H1 (cell line): ENCODE measurements around the gene MARCHF2. TPM values are rescaled to one million over a fixed set of nuclear protein-coding genes. Genes with fewer than 3 reads are reported as not detected.

Experiments used
- CTCF ChIA-PET: fragments of 300-600 bp; sonication (Branson Sonifier 250); formaldehyde crosslinking; loops from one replicate; lab custom pipeline; 2021; ENCODE audit not compliant: partially characterized antibody; lab: Charles Lee
- POLR2A ChIA-PET: fragments of 300-600 bp; sonication (Branson Sonifier 250); formaldehyde crosslinking; loops from one replicate; lab custom pipeline; 2021; ENCODE audit warnings: inconsistent platforms; ENCODE audit not compliant: partially characterized antibody; lab: Charles Lee
- DNase-seq, 2 experiments: peaks; one replicate each; pipeline versions ENCODE4 v3.0.0 to v3.0.0-alpha.2; 2010 to 2022; ENCODE audit warnings: low spot score in 2 of 2, low read depth in 1 of 2, mixed read lengths in 1 of 2
- FAIRE-seq: peaks from 2 replicates; lab custom pipeline; 2011; peaks lifted over from hg19 to GRCh38; lab: Jason Lieb, UNC
- H2AFZ ChIP-seq: 2 replicates; pipeline ENCODE4 v1.8.1; 2012; ENCODE audit warnings: low read length, inconsistent platforms
- H2AK5ac ChIP-seq: 2 replicates; pipeline ENCODE4 v1.6.1; 2013; ENCODE audit warnings: low read depth, low read length
- H2BK120ac ChIP-seq: replicated peaks from 2 replicates; pipeline ENCODE3; 2013; ENCODE audit warnings: low read depth, low read length, inconsistent platforms
- H2BK12ac ChIP-seq: 2 replicates; pipeline ENCODE4 v1.6.1; 2013; ENCODE audit warnings: low read depth, low read length
- H2BK15ac ChIP-seq: 2 replicates; pipeline ENCODE4 v1.6.1; 2013; ENCODE audit warnings: low read length
- H2BK20ac ChIP-seq: 2 replicates; pipeline ENCODE4 v1.6.1; 2013; ENCODE audit warnings: low read length
- H2BK5ac ChIP-seq: 2 replicates; pipeline ENCODE4 v1.6.1; 2013; ENCODE audit warnings: low read depth, low read length
- H3K14ac ChIP-seq: 2 replicates; pipeline ENCODE4 v1.6.1; 2013; ENCODE audit warnings: inconsistent platforms; ENCODE audit not compliant: insufficient read length
- H3K18ac ChIP-seq: 2 replicates; pipeline ENCODE4 v1.6.1; 2013; ENCODE audit warnings: low read length; ENCODE audit errors: extremely low read depth
- H3K23ac ChIP-seq: 2 replicates; pipeline ENCODE4 v1.6.1; 2013; ENCODE audit warnings: inconsistent platforms; ENCODE audit not compliant: insufficient read length
- H3K23me2 ChIP-seq: 2 replicates; pipeline ENCODE4 v1.6.1; 2013; ENCODE audit warnings: low read depth, low read length
- H3K27ac ChIP-seq: 2 replicates; pipeline ENCODE4 v1.6.1; 2011; ENCODE audit warnings: low read depth, low read length, inconsistent platforms
- H3K27me3 ChIP-seq, 4 experiments: replicated peaks in 1 of 4; 1 replicate in 1 of 4; 2 replicates in 3 of 4; pipeline versions ENCODE4 v1.6.1 to v1.8.1; 2011 to 2013; ENCODE audit warnings: low read length in 3 of 4, mild to moderate bottlenecking in 3 of 4, inconsistent platforms in 2 of 4, mixed read lengths in 2 of 4, moderate library complexity in 1 of 4; ENCODE audit not compliant: control insufficient read depth in 3 of 4, insufficient read depth in 3 of 4; ENCODE audit errors: extremely low read depth in 1 of 4
- H3K36me3 ChIP-seq, 4 experiments: 2 replicates each; pipeline versions ENCODE4 v1.6.1 to v1.8.1; 2011 to 2013; ENCODE audit warnings: mild to moderate bottlenecking in 4 of 4, low read length in 3 of 4, moderate library complexity in 2 of 4, control low read depth in 1 of 4, inconsistent platforms in 1 of 4; ENCODE audit not compliant: insufficient read depth in 4 of 4, control insufficient read depth in 2 of 4
- H3K4ac ChIP-seq: replicated peaks from 2 replicates; pipeline ENCODE3; 2013; ENCODE audit warnings: low read length, low read depth, mixed read lengths, inconsistent platforms; ENCODE audit not compliant: insufficient read length
- H3K4me1 ChIP-seq, 4 experiments: replicated peaks in 1 of 4; 1 replicate in 1 of 4; 2 replicates in 3 of 4; pipeline versions ENCODE4 v1.6.1 to v1.8.1; 2011 to 2013; ENCODE audit warnings: low read length in 3 of 4, inconsistent platforms in 2 of 4, mixed read lengths in 1 of 4; ENCODE audit not compliant: insufficient read depth in 4 of 4, control insufficient read depth in 3 of 4
- H3K4me2 ChIP-seq, 2 experiments: 2 replicates each; pipeline versions ENCODE4 v1.6.1 to v1.8.1; 2011 to 2013; ENCODE audit warnings: low read depth in 2 of 2, low read length in 2 of 2, control low read depth in 1 of 2, inconsistent platforms in 1 of 2, mild to moderate bottlenecking in 1 of 2; ENCODE audit not compliant: insufficient read depth in 1 of 2
- H3K4me3 ChIP-seq, 4 experiments: fragments of 200-600, 300-600 bp in 1 of 4; sonication (generic), shearing (Covaris generic), sonication (Bioruptor Twin) in 1 of 4; 2 replicates each; pipeline versions ENCODE4 v1.5.1 to v1.8.1; 2011 to 2016; ENCODE audit warnings: low read length in 4 of 4, low read depth in 3 of 4, control low read depth in 2 of 4, inconsistent platforms in 2 of 4, mild to moderate bottlenecking in 2 of 4, mixed read lengths in 1 of 4, moderate library complexity in 1 of 4; ENCODE audit not compliant: insufficient read depth in 2 of 4; ENCODE audit errors: extremely low read depth in 1 of 4
- H3K56ac ChIP-seq: replicated peaks from 2 replicates; pipeline ENCODE3; 2013; ENCODE audit warnings: low read depth, mild to moderate bottlenecking, mixed read lengths, low read length, inconsistent platforms; ENCODE audit not compliant: insufficient read length
- H3K79me1 ChIP-seq: 2 replicates; pipeline ENCODE4 v1.6.1; 2013; ENCODE audit warnings: low read depth, low read length, control low read depth
- H3K79me2 ChIP-seq, 2 experiments: 2 replicates each; pipeline versions ENCODE4 v1.6.1 to v1.8.1; 2012 to 2013; ENCODE audit warnings: low read length in 2 of 2, mild to moderate bottlenecking in 2 of 2, inconsistent platforms in 1 of 2; ENCODE audit not compliant: insufficient read depth in 2 of 2, control insufficient read depth in 1 of 2
- H3K9ac ChIP-seq, 4 experiments: replicated peaks in 1 of 4; 1 replicate in 1 of 4; 2 replicates in 3 of 4; pipeline versions ENCODE4 v1.6.1 to v1.8.1; 2011 to 2013; ENCODE audit warnings: low read depth in 3 of 4, low read length in 3 of 4, control low read depth in 2 of 4, mild to moderate bottlenecking in 2 of 4, moderate library complexity in 2 of 4, inconsistent platforms in 1 of 4; ENCODE audit errors: extremely low read depth in 1 of 4
- H3K9me3 ChIP-seq, 2 experiments: 2 replicates each; pipeline versions ENCODE4 v1.6.1 to v1.8.1; 2012 to 2013; ENCODE audit warnings: mild to moderate bottlenecking in 2 of 2, moderate library complexity in 2 of 2, control low read depth in 1 of 2, inconsistent platforms in 1 of 2, low read depth in 1 of 2, low read length in 1 of 2, mixed read lengths in 1 of 2; ENCODE audit not compliant: insufficient read depth in 2 of 2
- H4K20me1 ChIP-seq, 2 experiments: replicated peaks in 1 of 2; 2 replicates each; pipeline versions ENCODE3 to v1.8.1; 2011 to 2013; ENCODE audit warnings: inconsistent platforms in 2 of 2, low read length in 2 of 2, mild to moderate bottlenecking in 1 of 2; ENCODE audit not compliant: insufficient read depth in 2 of 2, control insufficient read depth in 1 of 2
- H4K5ac ChIP-seq: 2 replicates; pipeline ENCODE4 v1.6.1; 2013; ENCODE audit warnings: low read length, low read depth, mixed read lengths, inconsistent platforms; ENCODE audit not compliant: insufficient read length
- H4K8ac ChIP-seq: 2 replicates; pipeline ENCODE4 v1.8.0; 2013; ENCODE audit warnings: mild to moderate bottlenecking, moderate library complexity, low read length, inconsistent platforms; ENCODE audit not compliant: insufficient read depth; ENCODE audit errors: extremely low read depth
- H4K91ac ChIP-seq: replicated peaks from 2 replicates; pipeline ENCODE3; 2013; ENCODE audit warnings: low read length, mixed read lengths, inconsistent platforms; ENCODE audit not compliant: insufficient read length
- ASH2L ChIP-seq: fragments of 200-600, 300-600 bp; sonication (generic); IDR thresholded peaks from one replicate; pipeline ENCODE4 v1.7.1; 2017; ENCODE audit warnings: low read length
- ATF2 ChIP-seq: IDR thresholded peaks from 2 replicates; pipeline ENCODE4 v1.6.1; 2012; ENCODE audit warnings: low read length, inconsistent platforms
- NANOG ChIP-seq: IDR thresholded peaks from 2 replicates; pipeline ENCODE4 v1.6.1; 2011; ENCODE audit warnings: low read length, low read depth, mild to moderate bottlenecking, inconsistent platforms; ENCODE audit not compliant: insufficient read depth, poor library complexity, severe bottlenecking
- POLR2A ChIP-seq, 2 experiments: IDR thresholded peaks; 1 replicate in 1 of 2; 2 replicates in 1 of 2; pipeline ENCODE4 v1.6.1; 2011; ENCODE audit warnings: low read depth in 2 of 2, low read length in 2 of 2, mild to moderate bottlenecking in 2 of 2; ENCODE audit errors: control extremely low read depth in 1 of 2
- RFX5 ChIP-seq: IDR thresholded peaks from 2 replicates; pipeline ENCODE4 v1.6.1; 2011; ENCODE audit warnings: low read depth, low read length, improper control_type of control experiment, borderline replicate concordance
- RXRA ChIP-seq: IDR thresholded peaks from 2 replicates; pipeline ENCODE4 v1.6.1; 2011; ENCODE audit warnings: low read depth, mild to moderate bottlenecking, low read length, moderate library complexity; ENCODE audit not compliant: insufficient read depth
- SP1 ChIP-seq: IDR thresholded peaks from 2 replicates; pipeline ENCODE4 v1.6.1; 2011; ENCODE audit warnings: low read depth, low read length
- TAF1 ChIP-seq: IDR thresholded peaks from 2 replicates; pipeline ENCODE4 v1.6.1; 2011; ENCODE audit warnings: mild to moderate bottlenecking, low read depth, low read length
- WGBS, 2 experiments: shearing (Covaris generic) in 1 of 2; methylation state at CpG; one replicate each; pipeline versions ENCODE4 v1.1.6 to v1.1.7; 2013 to 2015; ENCODE audit warnings: low lambda C conversion rate in 2 of 2, mixed read lengths in 2 of 2, inconsistent platforms in 1 of 2, low coverage in 1 of 2, missing lambda C conversion rate in 1 of 2; ENCODE audit not compliant: insufficient replicate concordance in 2 of 2, insufficient coverage in 1 of 2, insufficient read length in 1 of 2; ENCODE audit errors: extremely low coverage in 1 of 2, missing lambda C conversion rate in 1 of 2; 5-methylcytosine and 5-hydroxymethylcytosine counted together
- polyA plus RNA-seq, 7 experiments: library from polyadenylated mRNA; depleted of rRNA in 3 of 7; stranded (reverse) in 5 of 7; unstranded in 2 of 7; fragments of >200 nt in 5 of 7; fragments of 200-250 nt in 2 of 7; gene quantifications; 1 replicate in 5 of 7; 2 replicates in 1 of 7; 4 replicates in 1 of 7; pipeline versions ENCODE4 v1.2.1 to v1.2.3, GENCODE V29; 2011 to 2013; ENCODE audit warnings: missing spikeins in 2 of 7, mixed read lengths in 2 of 7
- total RNA-seq: library from RNA; stranded (reverse); fragmentation: NEBNext Ultra II Directional; extraction: Animal tissue kit (Norgen Biotek cat#: 25700); gene quantifications from 2 replicates; pipeline ENCODE4 v1.2.1, GENCODE V29; 2021
- TF ChIP-seq, protein P1 (sequence below): IDR thresholded peaks from 2 replicates; pipeline ENCODE4 v1.6.1; 2012; ENCODE audit warnings: inconsistent platforms

Gene MARCHF2
- total and polyA plus RNA-seq, 2 of the 8 experiments (the other 6 are each of a cell fraction or from before 2014, with no cell fraction given): 18.5 to 46.2 TPM

DNA sequence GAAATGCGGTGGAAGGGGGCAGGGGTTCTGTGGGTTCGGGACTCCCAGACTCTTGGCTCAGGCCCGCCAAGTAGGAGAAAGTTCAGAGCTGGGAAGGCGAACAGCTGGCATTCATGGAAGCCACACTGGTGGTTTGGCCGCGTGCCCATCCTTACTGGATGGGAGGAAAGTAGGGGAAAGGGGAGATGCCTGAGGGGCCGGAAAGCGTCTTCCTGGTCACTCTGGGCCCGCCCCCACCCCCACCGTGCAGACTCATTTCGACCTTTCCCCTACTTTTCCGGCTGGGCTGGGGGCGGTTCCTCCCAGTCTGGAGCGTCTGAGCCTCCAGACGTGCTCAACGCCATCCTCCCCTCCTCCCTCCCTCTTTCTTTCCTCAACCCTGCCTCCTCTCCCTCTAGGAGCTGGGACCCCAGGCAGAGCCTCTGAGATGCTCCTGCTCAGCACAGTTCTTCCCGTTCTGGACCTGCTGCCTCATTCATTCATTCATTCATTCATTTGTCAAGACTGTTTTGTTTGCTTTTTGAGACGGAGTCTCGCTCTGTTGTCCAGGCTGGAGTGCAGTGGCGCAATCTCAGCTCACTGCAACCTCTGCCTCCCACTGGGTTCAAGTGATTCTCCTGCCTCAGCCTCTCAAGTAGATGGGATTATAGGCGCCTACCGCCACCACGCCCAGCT lies 45.6 kb upstream of the MARCHF2 start:
- peaks cover 0 to 20% (median 16%) of the 10 kb centered on the region in 4 experiments; a peak in 6 of 7 replicates for H3K27me3 ChIP-seq
- ChIA-PET POLR2A (interaction anchor here (0.7 to 9.2 kb wide), 10 partner anchors 10 to 36 kb away, joined by 3 to 71 read pairs (median 4); partner anchors contain the start of genes KANK3 and RAB11B), CTCF (interaction anchor here (0.6 to 6.0 kb wide), 8 partner anchors 8 to 97 kb away, joined by 3 to 45 read pairs (median 3); no protein-coding TSS in a partner anchor)
- no peak overlapping the region for H2AK5ac ChIP-seq
- peak overlapping the region; percentile 73 for H4K8ac ChIP-seq
- H3K36me3 ChIP-seq: no peaks in the 10 kb centered on the region
- H2BK120ac ChIP-seq: no peak overlapping the region
- WGBS, 2 experiments: 57% methylated on average over 17 of the region's 23 CpGs; no CpG with 5 or more reads in 1 of the 2 experiments
- 0 out of 2 replicates have a peak overlapping the region, but pooled peaks have one; percentile 48 for H2BK20ac ChIP-seq
- peak overlapping the region; percentile 82 for H4K91ac ChIP-seq
- no peaks in the 10 kb centered on the region for H3K9me3 ChIP-seq
- peak overlapping the region; percentile 83 for H3K18ac ChIP-seq
- peaks cover 18% of the 10 kb centered on the region; the same call in 1 of the 2 replicates for H3K23me2 ChIP-seq
- H3K9ac ChIP-seq: no peak overlapping the region
- peak overlapping the region; percentile 53; the same call in 1 of the 2 replicates for H2BK12ac ChIP-seq
- no peak overlapping the region for H2AFZ ChIP-seq
- no peak overlapping the region for H3K56ac ChIP-seq
- peak overlapping the region; percentile 83; the same call in 1 of the 2 replicates for H2BK5ac ChIP-seq
- peak overlapping the region; percentile 38 to 54; a peak in 2 of 4 replicates for H3K4me2 ChIP-seq
- H3K23ac ChIP-seq: no peak overlapping the region
- peaks cover 0 to 15% (median 8%) of the 10 kb centered on the region in 4 experiments; a peak in 6 of 7 replicates for H3K4me1 ChIP-seq
- peak; percentile 43 to 61 for DNase-seq
- no peaks in the 10 kb centered on the region; the same call in 1 of the 2 replicates for H3K79me1 ChIP-seq
- FAIRE-seq: no peak
- H3K27ac ChIP-seq: no peak overlapping the region
- H3K79me2 ChIP-seq: no peaks in the 10 kb centered on the region
- 0 out of 2 replicates have a peak overlapping the region, but pooled peaks have one; percentile 83 for H2BK15ac ChIP-seq
- H3K14ac ChIP-seq: no peak overlapping the region
- H3K4ac ChIP-seq: no peak overlapping the region
- H4K20me1 ChIP-seq: no peaks in the 10 kb centered on the region
- peak overlapping the region in 3 of 4 experiments; percentile 20 to 42 (median 26); a peak in 4 of 8 replicates for H3K4me3 ChIP-seq
- H4K5ac ChIP-seq: no peak overlapping the region
- TF ChIP-seq, protein P1, sequence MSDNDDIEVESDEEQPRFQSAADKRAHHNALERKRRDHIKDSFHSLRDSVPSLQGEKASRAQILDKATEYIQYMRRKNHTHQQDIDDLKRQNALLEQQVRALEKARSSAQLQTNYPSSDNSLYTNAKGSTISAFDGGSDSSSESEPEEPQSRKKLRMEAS: peak; percentile 57; the same call in 1 of the 2 replicates
- TF ChIP-seq ATF2 (no peak), ASH2L (peak; percentile 66), NANOG (no peak), SP1 (peak; percentile 82), POLR2A (IDR thresholded peaks at IDR 0.05; ENCODE audit: control extremely low read depth in 1 of 2, low read depth in 2 of 2, low read length in 2 of 2) (no peak), RFX5 (no peak), TAF1 (no peak), RXRA (peak; percentile 80; the same call in 1 of the 2 replicates)
